T follicular helper cell (primary cell): ENCODE data around the gene TREML2.

Source experiments
- DNase-seq: peaks from one replicate; pipeline ENCODE4 v3.0.0-alpha.2; 2020; ENCODE audit warnings: low read depth

TREML2 gene

DNA sequence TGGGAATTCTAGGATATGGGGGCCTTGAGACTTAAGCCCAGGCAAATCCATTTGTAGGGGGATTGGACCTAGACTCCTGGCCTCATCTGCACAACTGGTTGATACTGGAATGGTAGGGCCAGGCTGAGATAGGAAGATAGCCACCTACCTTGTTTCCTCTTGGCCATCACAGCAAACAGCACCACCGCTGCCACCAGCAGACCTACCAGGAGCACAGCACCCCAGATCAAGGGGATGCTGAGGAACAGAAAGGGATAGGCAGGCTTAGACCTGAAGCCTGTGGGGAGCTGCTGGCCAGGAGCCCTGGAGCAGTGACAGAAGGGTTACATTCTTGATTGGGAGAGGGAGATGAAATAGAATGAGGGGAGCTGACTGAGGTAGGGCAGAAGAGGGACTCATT, 50.3 kb downstream of the TREML2 start:
- DNase-seq, result no peak

DNA sequence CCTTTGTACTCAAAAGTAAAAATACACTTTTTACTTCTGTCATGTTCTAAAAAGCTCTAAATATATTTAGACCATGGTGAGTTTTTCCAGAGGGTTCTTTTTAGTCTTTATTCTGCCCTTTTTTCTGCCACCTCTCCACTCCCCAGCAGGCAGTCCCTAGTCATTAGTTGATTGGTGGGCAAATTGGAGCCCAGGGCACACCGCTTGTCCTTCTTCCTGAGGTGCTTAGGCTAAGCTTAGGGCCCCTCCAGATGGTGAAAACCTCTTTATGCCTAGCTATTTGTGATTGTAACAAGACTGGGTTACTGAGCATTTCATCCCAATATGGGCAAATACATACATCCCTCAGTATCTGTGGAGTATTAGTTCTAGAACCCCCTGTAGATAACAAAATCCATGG, 53.0 kb downstream of the TREML2 start:
- DNase-seq, result no peak
